A673 (cell line): ENCODE results near the gene NPIPA5. TPM values are rescaled to one million over a fixed set of nuclear protein-coding genes. Genes with fewer than 3 reads are reported as not detected.
"Not testable (repeated sequence)": the region's sequence is repeated elsewhere in the genome, so short reads cannot be mapped to it uniquely, and the experiment has no call there.

Experiments
- BruUV-seq: library from RNA; stranded (reverse); fragments of 400-500 nt; replicated peaks from 2 replicates; lab custom pipeline; 2021; lab: Mats Ljungman, UMichigan
- CTCF ChIA-PET: fragments of 300-600 bp; sonication (Branson Sonifier 250); formaldehyde crosslinking; loops from one replicate; lab custom pipeline; 2022; ENCODE audit warnings: antibody characterized with exemption; lab: Charles Lee
- POLR2A ChIA-PET: fragments of 300-600 bp; sonication (Branson Sonifier 250); formaldehyde crosslinking; loops from one replicate; lab custom pipeline; 2022; ENCODE audit warnings: antibody characterized with exemption; ENCODE audit not compliant: low non-redundant PET; lab: Charles Lee
- DNase-seq: peaks from one replicate; pipeline ENCODE4 v3.0.0-alpha.2; 2015; ENCODE audit warnings: low spot score
- H3K27ac ChIP-seq: fragments of 200-600 bp; sonication (generic); 2 replicates; pipeline ENCODE4 v1.5.1; 2016; ENCODE audit warnings: mixed run types, low read depth, mild to moderate bottlenecking, mixed read lengths, antibody characterized with exemption, low read length; ENCODE audit not compliant: poor library complexity, severe bottlenecking
- H3K27me3 ChIP-seq: fragments of 200-600 bp; sonication (generic); replicated peaks from 2 replicates; pipeline ENCODE4 v1.6.1; 2017; ENCODE audit warnings: mixed run types, low read depth, mild to moderate bottlenecking, mixed read lengths, antibody characterized with exemption, low read length; ENCODE audit not compliant: insufficient read depth, poor library complexity
- H3K36me3 ChIP-seq: fragments of 200-600 bp; sonication (generic); 2 replicates; pipeline ENCODE4 v1.6.1; 2016; ENCODE audit warnings: mixed run types, mild to moderate bottlenecking, mixed read lengths, antibody characterized with exemption, low read length; ENCODE audit not compliant: insufficient read depth, poor library complexity, severe bottlenecking
- H3K4me1 ChIP-seq: fragments of 200-600 bp; sonication (generic); 2 replicates; pipeline ENCODE4 v1.6.1; 2017; ENCODE audit warnings: mixed run types, mild to moderate bottlenecking, mixed read lengths, antibody characterized with exemption, low read length; ENCODE audit not compliant: insufficient read depth, poor library complexity, severe bottlenecking
- H3K4me3 ChIP-seq: fragments of 200-600 bp; sonication (generic); 2 replicates; pipeline ENCODE4 v1.5.1; 2016; ENCODE audit warnings: low read depth, mixed run types, mild to moderate bottlenecking, mixed read lengths, low read length; ENCODE audit not compliant: poor library complexity, severe bottlenecking
- H3K9me3 ChIP-seq: fragments of 200-600 bp; sonication (generic); 2 replicates; pipeline ENCODE4 v1.6.1; 2016; ENCODE audit warnings: mixed run types, low read depth, mild to moderate bottlenecking, mixed read lengths, antibody characterized with exemption, low read length; ENCODE audit not compliant: poor library complexity, severe bottlenecking
- EZH2 ChIP-seq: fragments of 200-600 bp; sonication (generic); IDR thresholded peaks from 2 replicates; pipeline ENCODE4 v1.6.1; 2017; ENCODE audit warnings: borderline replicate concordance, low read depth, mild to moderate bottlenecking, mixed read lengths, antibody characterized with exemption, low read length; ENCODE audit not compliant: poor library complexity, severe bottlenecking
- intact Hi-C: fragments of 100-400 bp; cut with micrococcal nuclease; formaldehyde crosslinking; loops from one replicate; pipeline ENCODE4 v1.10.0; 2022; ENCODE audit not compliant: unreplicated experiment
- total RNA-seq: library from RNA; stranded (reverse); gene quantifications from 2 replicates; pipeline ENCODE4 v1.2.3, GENCODE V29; 2021
- TF ChIP-seq, protein P1 (sequence below): fragments of 300-800, 200-600 bp; sonication (generic); conservative IDR thresholded peaks from 2 replicates; pipeline ENCODE4 v1.5.1; 2017; ENCODE audit warnings: low read depth, mild to moderate bottlenecking, antibody characterized with exemption, low read length, moderate library complexity, mixed read lengths

NPIPA5 gene
- total RNA-seq, 1 experiment from 2014 or later: 3.8 TPM

DNA sequence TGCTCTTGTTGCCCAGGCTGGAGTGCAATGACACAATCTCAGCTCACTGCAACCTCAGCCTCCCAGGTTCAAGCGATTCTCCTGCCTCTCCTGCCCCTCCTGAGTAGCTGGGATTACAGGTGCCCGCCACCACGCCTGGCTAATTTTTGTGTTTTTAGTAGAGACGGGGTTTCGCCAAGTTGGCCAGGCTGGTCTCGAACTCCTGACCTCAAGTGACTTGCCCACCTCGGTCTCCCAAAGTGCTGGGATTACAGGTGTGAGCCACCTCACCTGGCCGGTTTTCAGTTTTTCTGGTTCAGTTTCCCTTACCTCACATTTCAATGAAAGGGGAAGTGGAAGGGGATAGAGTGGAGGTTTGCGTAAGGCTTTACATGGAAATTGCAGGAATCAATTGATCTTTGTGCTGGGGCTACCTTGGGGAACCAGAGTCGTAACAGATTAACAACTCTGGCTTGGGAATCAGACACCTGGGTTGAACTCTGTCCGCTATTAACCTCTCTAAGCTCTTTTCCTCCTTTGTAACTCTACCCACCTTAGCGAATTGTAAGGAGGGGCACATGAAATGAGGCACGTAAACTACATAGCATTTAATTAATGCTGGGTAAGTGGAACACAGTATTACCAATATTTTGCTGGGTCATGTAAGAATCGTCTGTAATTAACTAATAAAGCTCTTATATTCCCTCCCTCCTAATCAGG is 20.7 kb upstream of the NPIPA5 start:
- no peak for DNase-seq
- H3K4me3 ChIP-seq: no peak overlapping the region
- no peaks in the 10 kb centered on the region for H3K36me3 ChIP-seq
- ChIA-PET POLR2A (no interaction called here), CTCF (no interaction called here)
- no peak overlapping the region for H3K27ac ChIP-seq
- BruUV-seq: no TSS peak
- H3K27me3 ChIP-seq: no peaks in the 10 kb centered on the region
- intact Hi-C loops: no loop called here
- no peaks in the 10 kb centered on the region for H3K4me1 ChIP-seq
- no peaks in the 10 kb centered on the region for H3K9me3 ChIP-seq
- TF ChIP-seq, protein P1, sequence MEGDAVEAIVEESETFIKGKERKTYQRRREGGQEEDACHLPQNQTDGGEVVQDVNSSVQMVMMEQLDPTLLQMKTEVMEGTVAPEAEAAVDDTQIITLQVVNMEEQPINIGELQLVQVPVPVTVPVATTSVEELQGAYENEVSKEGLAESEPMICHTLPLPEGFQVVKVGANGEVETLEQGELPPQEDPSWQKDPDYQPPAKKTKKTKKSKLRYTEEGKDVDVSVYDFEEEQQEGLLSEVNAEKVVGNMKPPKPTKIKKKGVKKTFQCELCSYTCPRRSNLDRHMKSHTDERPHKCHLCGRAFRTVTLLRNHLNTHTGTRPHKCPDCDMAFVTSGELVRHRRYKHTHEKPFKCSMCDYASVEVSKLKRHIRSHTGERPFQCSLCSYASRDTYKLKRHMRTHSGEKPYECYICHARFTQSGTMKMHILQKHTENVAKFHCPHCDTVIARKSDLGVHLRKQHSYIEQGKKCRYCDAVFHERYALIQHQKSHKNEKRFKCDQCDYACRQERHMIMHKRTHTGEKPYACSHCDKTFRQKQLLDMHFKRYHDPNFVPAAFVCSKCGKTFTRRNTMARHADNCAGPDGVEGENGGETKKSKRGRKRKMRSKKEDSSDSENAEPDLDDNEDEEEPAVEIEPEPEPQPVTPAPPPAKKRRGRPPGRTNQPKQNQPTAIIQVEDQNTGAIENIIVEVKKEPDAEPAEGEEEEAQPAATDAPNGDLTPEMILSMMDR: no peak
- TF ChIP-seq EZH2: no peak

DNA sequence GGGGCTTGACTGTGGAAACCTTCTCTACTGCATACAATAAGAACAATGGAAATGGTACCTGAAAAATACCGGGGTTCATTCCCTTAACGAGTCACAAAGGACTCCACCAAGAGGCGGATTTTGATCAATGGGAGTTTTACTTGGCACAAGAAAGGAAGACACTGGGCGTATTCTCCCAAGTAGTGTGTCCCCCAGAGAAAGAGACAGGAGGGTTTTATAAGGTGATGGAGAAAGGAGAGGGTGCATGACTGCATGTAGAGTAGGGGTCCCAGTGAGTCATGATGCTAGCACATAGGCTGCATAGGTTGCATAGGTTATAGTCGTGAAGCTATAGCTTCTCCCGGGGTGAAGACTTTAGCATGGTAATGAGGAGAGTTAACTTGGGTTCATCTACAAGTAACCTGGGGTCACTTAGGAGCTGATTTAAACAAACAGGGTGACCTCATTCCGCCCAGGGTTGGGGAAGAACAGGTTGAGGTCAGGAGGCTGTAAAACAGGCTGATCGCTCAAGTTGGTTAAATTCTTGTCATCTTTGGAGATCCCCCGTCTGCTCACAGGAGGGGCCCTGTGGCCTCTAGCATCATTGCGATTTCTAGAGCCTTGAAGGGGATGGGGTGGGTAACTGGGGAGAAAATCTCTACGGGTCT is 19.0 kb upstream of the NPIPA5 start:
- no peaks in the 10 kb centered on the region for H3K36me3 ChIP-seq
- H3K4me3 ChIP-seq: no peak overlapping the region
- ChIA-PET CTCF (no interaction called here), POLR2A (no interaction called here)
- H3K27me3 ChIP-seq: no peaks in the 10 kb centered on the region
- H3K27ac ChIP-seq: no peak overlapping the region
- no peak for DNase-seq
- H3K4me1 ChIP-seq: no peaks in the 10 kb centered on the region
- TF ChIP-seq, protein P1: no peak
- TF ChIP-seq EZH2: no peak
- no peaks in the 10 kb centered on the region for H3K9me3 ChIP-seq
- intact Hi-C loops: no loop called here
- no TSS peak for BruUV-seq

DNA sequence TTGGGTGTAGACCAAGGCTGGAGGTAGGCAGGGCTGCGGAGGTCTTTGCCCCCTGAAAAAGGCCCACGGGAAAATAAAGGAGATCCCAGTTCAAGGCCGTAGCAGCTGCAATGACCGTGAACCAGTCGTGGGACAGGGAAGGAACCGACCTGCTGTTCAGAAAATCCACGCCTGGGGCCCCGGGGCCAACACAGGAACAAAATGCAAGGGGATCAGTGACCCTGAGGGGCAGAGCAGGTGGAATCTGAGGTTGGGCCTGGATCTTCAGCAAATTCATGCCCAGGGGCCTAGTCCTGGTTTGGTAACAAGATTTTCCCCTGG is 18.4 kb upstream of the NPIPA5 start:
- H3K27ac ChIP-seq, CTCF ChIA-PET, DNase-seq, POLR2A ChIA-PET, H3K9me3 ChIP-seq, H3K27me3 ChIP-seq, BruUV-seq, H3K36me3 ChIP-seq, H3K4me1 ChIP-seq, intact Hi-C loops: not testable (repeated sequence)
- H3K4me3 ChIP-seq: peak overlapping the region; percentile 55

DNA sequence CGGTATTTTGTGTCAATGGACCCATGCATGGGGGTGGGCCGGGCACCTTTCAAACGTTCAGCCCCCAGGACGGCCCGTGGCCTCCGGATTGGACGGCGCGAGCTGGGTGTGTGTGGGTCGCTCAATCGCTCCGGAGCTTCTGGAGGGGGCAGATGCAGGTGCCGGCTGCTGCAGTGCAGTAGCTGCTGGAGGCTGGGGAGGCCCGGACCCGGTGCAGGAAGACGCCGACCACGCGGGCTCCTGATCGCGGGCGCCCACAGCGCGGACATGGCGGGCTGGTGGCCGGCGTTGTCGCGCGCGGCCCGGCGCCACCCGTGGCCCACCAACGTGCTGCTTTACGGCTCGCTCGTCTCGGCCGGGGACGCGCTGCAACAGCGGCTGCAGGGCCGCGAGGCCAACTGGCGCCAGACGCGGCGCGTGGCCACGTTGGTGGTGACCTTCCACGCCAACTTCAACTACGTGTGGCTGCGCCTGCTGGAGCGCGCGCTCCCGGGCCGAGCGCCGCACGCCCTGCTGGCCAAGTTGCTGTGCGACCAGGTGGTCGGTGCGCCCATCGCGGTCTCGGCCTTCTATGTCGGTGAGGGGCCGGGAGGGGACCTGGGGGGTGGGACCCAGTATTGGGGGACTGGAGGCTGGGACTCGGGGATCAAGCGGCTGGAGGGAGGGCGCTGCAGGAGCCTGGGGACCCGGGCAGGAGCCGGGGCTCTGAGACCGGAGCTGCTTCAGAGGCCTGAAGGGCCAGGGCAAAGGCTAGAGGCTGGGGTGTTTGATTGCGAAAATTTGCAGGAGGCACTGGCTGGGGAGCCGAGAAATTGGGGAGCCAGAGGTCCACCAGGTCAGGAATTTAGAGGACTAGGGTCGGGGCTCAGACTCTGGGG is 17.8 kb upstream of the NPIPA5 start, which contains the start of gene MPV17L:
Gene MPV17L, plus strand, starts transcription at position 124 of the 878 bp plus-strand sequence. Its CDS starts 144 bp downstream, at position 268.
- CTCF ChIA-PET, H3K27ac ChIP-seq, intact Hi-C loops, H3K27me3 ChIP-seq, BruUV-seq, POLR2A ChIA-PET, H3K9me3 ChIP-seq, H3K36me3 ChIP-seq, H3K4me1 ChIP-seq: not testable (repeated sequence)
- DNase-seq: peak; percentile 44
- H3K4me3 ChIP-seq: peak within 1 kb of the TSS; percentile 55

DNA sequence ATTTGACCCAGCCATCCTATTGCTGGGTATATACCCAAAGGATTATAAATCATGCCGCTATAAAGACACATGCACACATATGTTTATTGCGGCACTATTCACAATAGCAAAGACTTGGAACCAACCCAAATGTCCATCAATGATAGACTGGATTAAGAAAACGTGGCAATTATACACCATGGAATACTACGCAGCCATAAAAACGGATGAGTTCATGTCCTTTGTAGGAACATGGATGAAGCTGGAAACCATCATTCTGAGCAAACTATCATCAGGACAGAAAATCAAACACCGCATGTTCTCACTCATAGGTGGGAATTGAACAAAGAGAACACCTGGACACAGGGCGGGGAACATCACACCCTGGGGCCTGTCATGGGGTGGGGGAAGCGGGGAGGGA is 14.9 kb upstream of the NPIPA5 start:
- DNase-seq, POLR2A ChIA-PET, H3K9me3 ChIP-seq, H3K4me3 ChIP-seq, BruUV-seq, intact Hi-C loops, H3K36me3 ChIP-seq, H3K27ac ChIP-seq, H3K27me3 ChIP-seq, CTCF ChIA-PET, H3K4me1 ChIP-seq: not testable (repeated sequence)
